H9 (cell line): ENCODE results near the gene VIM. TPM values are rescaled to one million over a fixed set of nuclear protein-coding genes. Genes with fewer than 3 reads are reported as not detected.

Source experiments
- DNase-seq: peaks from one replicate; pipeline ENCODE4 v3.0.0-alpha.2; 2017
- H2AFZ ChIP-seq: one replicate; pipeline ENCODE4 v1.6.1; 2013; ENCODE audit warnings: mild to moderate bottlenecking, low read length, control low read depth, moderate library complexity
- H2AK5ac ChIP-seq: 2 replicates; pipeline ENCODE4 v1.6.1; 2013; ENCODE audit warnings: low read length, control low read depth, mixed read lengths; ENCODE audit not compliant: insufficient read length
- H2BK120ac ChIP-seq: one replicate; pipeline ENCODE4 v1.6.1; 2013; ENCODE audit warnings: low read depth, mild to moderate bottlenecking, low read length, control low read depth, inconsistent platforms; ENCODE audit not compliant: poor library complexity, severe bottlenecking
- H2BK12ac ChIP-seq: 2 replicates; pipeline ENCODE4 v1.6.1; 2013; ENCODE audit warnings: low read length, control low read depth, mixed read lengths, low read depth; ENCODE audit not compliant: insufficient read length
- H2BK15ac ChIP-seq: 2 replicates; pipeline ENCODE4 v1.6.1; 2013; ENCODE audit warnings: low read depth, low read length, control low read depth
- H2BK20ac ChIP-seq: one replicate; pipeline ENCODE4 v1.6.1; 2013; ENCODE audit warnings: low read depth, mild to moderate bottlenecking, low read length, control low read depth, inconsistent platforms; ENCODE audit not compliant: poor library complexity, severe bottlenecking
- H2BK5ac ChIP-seq: 2 replicates; pipeline ENCODE4 v1.6.1; 2013; ENCODE audit warnings: low read length, control low read depth, mixed read lengths; ENCODE audit not compliant: insufficient read length
- H3K14ac ChIP-seq: 2 replicates; pipeline ENCODE4 v1.6.1; 2013; ENCODE audit warnings: low read length, control low read depth; ENCODE audit not compliant: insufficient read depth
- H3K18ac ChIP-seq: 2 replicates; pipeline ENCODE4 v1.6.1; 2013; ENCODE audit warnings: low read depth, mild to moderate bottlenecking, mixed read lengths, low read length, control low read depth; ENCODE audit not compliant: insufficient read length
- H3K23ac ChIP-seq: 2 replicates; pipeline ENCODE4 v1.6.1; 2013; ENCODE audit warnings: low read length, control low read depth, mixed read lengths, low read depth; ENCODE audit not compliant: insufficient read length
- H3K23me2 ChIP-seq: 2 replicates; pipeline ENCODE4 v1.6.1; 2013; ENCODE audit warnings: low read depth, mild to moderate bottlenecking, mixed read lengths, low read length, control low read depth; ENCODE audit not compliant: insufficient read length, poor library complexity, severe bottlenecking
- H3K27ac ChIP-seq: 2 replicates; pipeline ENCODE4 v1.5.1; 2013; ENCODE audit warnings: low read length, control low read depth, mixed read lengths, low read depth; ENCODE audit not compliant: insufficient read length
- H3K27me3 ChIP-seq: 2 replicates; pipeline ENCODE4 v1.6.1; 2013; ENCODE audit warnings: low read length, control low read depth, inconsistent platforms; ENCODE audit not compliant: insufficient read depth
- H3K4ac ChIP-seq: 2 replicates; pipeline ENCODE4 v1.6.1; 2013; ENCODE audit warnings: low read depth, mild to moderate bottlenecking, control low read depth, inconsistent platforms, low read length, moderate library complexity
- H3K4me1 ChIP-seq: 2 replicates; pipeline ENCODE4 v1.6.1; 2013; ENCODE audit warnings: low read length, control low read depth, inconsistent platforms; ENCODE audit not compliant: insufficient read depth
- H3K4me2 ChIP-seq: 2 replicates; pipeline ENCODE4 v1.6.1; 2013; ENCODE audit warnings: low read length, control low read depth, mixed read lengths; ENCODE audit not compliant: insufficient read length, insufficient read depth
- H3K56ac ChIP-seq: 2 replicates; pipeline ENCODE4 v1.6.1; 2013; ENCODE audit warnings: low read depth, mild to moderate bottlenecking, mixed read lengths, low read length, control low read depth; ENCODE audit not compliant: insufficient read length
- H3K79me1 ChIP-seq: 2 replicates; pipeline ENCODE4 v1.6.1; 2013; ENCODE audit warnings: low read depth, mild to moderate bottlenecking, moderate library complexity, low read length, control low read depth, inconsistent platforms; ENCODE audit not compliant: insufficient read depth, poor library complexity, severe bottlenecking
- H3K79me2 ChIP-seq: 2 replicates; pipeline ENCODE4 v1.6.1; 2013; ENCODE audit warnings: low read length, control low read depth, inconsistent platforms; ENCODE audit not compliant: insufficient read depth
- H3K9ac ChIP-seq: 2 replicates; pipeline ENCODE4 v1.6.1; 2013; ENCODE audit warnings: low read length, control low read depth, mixed read lengths; ENCODE audit not compliant: insufficient read length; ENCODE audit errors: extremely low read depth
- H3K9me3 ChIP-seq: one replicate; pipeline ENCODE4 v1.6.1; 2013; ENCODE audit warnings: low read depth, low read length, inconsistent platforms; ENCODE audit not compliant: control insufficient read depth
- H3T11ph ChIP-seq: one replicate; pipeline ENCODE4 v1.6.1; 2013; ENCODE audit warnings: mild to moderate bottlenecking, low read length, control low read depth, inconsistent platforms
- H4K20me1 ChIP-seq: one replicate; pipeline ENCODE4 v1.6.1; 2013; ENCODE audit not compliant: control insufficient read depth, insufficient read length, insufficient read depth
- H4K5ac ChIP-seq: 2 replicates; pipeline ENCODE4 v1.6.1; 2013; ENCODE audit warnings: low read depth, mild to moderate bottlenecking, mixed read lengths, low read length, control low read depth; ENCODE audit not compliant: insufficient read length
- H4K8ac ChIP-seq: replicated peaks from 2 replicates; pipeline ENCODE4 v1.6.1; 2013; ENCODE audit warnings: low read length, control low read depth, mixed read lengths, low read depth; ENCODE audit not compliant: insufficient read length
- H4K91ac ChIP-seq: 2 replicates; pipeline ENCODE4 v1.6.1; 2013; ENCODE audit warnings: low read depth, mild to moderate bottlenecking, moderate library complexity, mixed read lengths, low read length, control low read depth; ENCODE audit not compliant: insufficient read length
- H3K27ac Mint-ChIP-seq, 3 experiments: 2 replicates in 2 of 3; 3 replicates in 1 of 3; pipeline ENCODE4 v1.8.0; 2020 to 2021; ENCODE audit warnings: mixed read lengths in 3 of 3, mild to moderate bottlenecking in 1 of 3, moderate library complexity in 1 of 3
- H3K27me3 Mint-ChIP-seq: 2 replicates; pipeline ENCODE4 v1.8.0; 2021; ENCODE audit warnings: low read depth, mild to moderate bottlenecking, moderate library complexity, mixed read lengths
- H3K36me3 Mint-ChIP-seq, 3 experiments: 2 replicates in 2 of 3; 3 replicates in 1 of 3; pipeline ENCODE4 v1.8.0; 2020 to 2021; ENCODE audit warnings: low read depth in 3 of 3, mixed read lengths in 3 of 3; ENCODE audit not compliant: insufficient read depth in 1 of 3
- H3K4me1 Mint-ChIP-seq, 2 experiments: 2 replicates each; pipeline ENCODE4 v1.8.0; 2020; ENCODE audit warnings: mixed read lengths in 2 of 2
- H3K4me3 Mint-ChIP-seq, 2 experiments: 2 replicates in 1 of 2; 3 replicates in 1 of 2; pipeline ENCODE4 v1.8.0; 2020 to 2021; ENCODE audit warnings: mild to moderate bottlenecking in 2 of 2, mixed read lengths in 2 of 2, moderate library complexity in 1 of 2
- H3K9me3 Mint-ChIP-seq, 2 experiments: 2 replicates in 1 of 2; 3 replicates in 1 of 2; pipeline ENCODE4 v1.8.0; 2020; ENCODE audit warnings: mild to moderate bottlenecking in 2 of 2, mixed read lengths in 2 of 2, moderate library complexity in 1 of 2
- CTCF ChIP-seq: fragments of 200-600 bp; sonication (generic); conservative IDR thresholded peaks from 3 replicates; pipeline ENCODE4 v1.8.0; 2021; ENCODE audit warnings: antibody characterized with exemption, mild to moderate bottlenecking
- WGBS: extraction: QIAGEN DNeasy Blood & Tissue Kit; methylation state at CpG from one replicate; pipeline ENCODE4 v1.1.7; 2013; ENCODE audit warnings: missing lambda C conversion rate, low lambda C conversion rate, mixed read lengths; ENCODE audit not compliant: insufficient read length; ENCODE audit errors: extremely low coverage; 5-methylcytosine and 5-hydroxymethylcytosine counted together
- total RNA-seq: library from RNA; stranded (reverse); gene quantifications from 2 replicates; pipeline ENCODE4 v1.2.1, GENCODE V29; 2021

Gene VIM
- total RNA-seq, 1 experiment from 2014 or later = 232 TPM

- Histone ChIP-seq H3K9me3 (no peaks in the 10 kb centered on the region), H2BK12ac (no peak overlapping the region), H3K18ac (no peak overlapping the region), H2AK5ac (no peak overlapping the region), H4K5ac (no peak overlapping the region), H3K27ac (no peak overlapping the region), H2BK120ac (no peak overlapping the region), H3K4me1 (peaks cover 4% of the 10 kb centered on the region; the same call in 1 of the 2 replicates), H4K8ac (no peak overlapping the region), H3K4ac (no peak overlapping the region), H3K79me2 (no peaks in the 10 kb centered on the region), H3K79me1 (no peaks in the 10 kb centered on the region), H3T11ph (no peak overlapping the region), H3K14ac (no peak overlapping the region), H3K23me2 (peaks cover 16% of the 10 kb centered on the region), H4K91ac (no peak overlapping the region), H2BK5ac (no peak overlapping the region), H2BK20ac (no peak overlapping the region), H4K20me1 (no peaks in the 10 kb centered on the region), H3K56ac (no peak overlapping the region), H3K23ac (no peak overlapping the region), H3K27me3 (peaks cover 7% of the 10 kb centered on the region; the same call in 1 of the 2 replicates), H2BK15ac (no peak overlapping the region), H3K4me2 (no peak overlapping the region), H3K9ac (no peak overlapping the region), H2AFZ (no peak overlapping the region)
- Mint-ChIP-seq H3K9me3 (no peaks in the 10 kb centered on the region; a peak in 1 of 5 replicates), H3K4me1 (peaks cover 32 to 37% of the 10 kb centered on the region in 2 experiments), H3K27ac (no peak overlapping the region), H3K4me3 (no peak overlapping the region), H3K27me3 (peaks cover 28% of the 10 kb centered on the region), H3K36me3 (0 out of 7 replicates have a peak, but pooled peaks cover 0 to under 1% (median 0%) of the 10 kb centered on the region in 3 experiments)
- TF ChIP-seq CTCF = no peak
- no CpG with 5 or more reads among the region's 4 CpGs for WGBS
- DNase-seq = no peak
Measured at GRCh38 chr10:17225808-17226207, 2.2 kb upstream of the VIM start.
